Trophoblast cell (in vitro differentiated cells and primary cell): Measurements from ENCODE around the gene PITPNM1.

Source experiments
- DNase-seq, 2 donors: peaks; one replicate each; pipeline ENCODE4 v3.0.0-alpha.2; 2016
- H2AFZ ChIP-seq: 2 replicates; pipeline ENCODE4 v1.6.1; 2013; ENCODE audit warnings: low read length, moderate library complexity, mild to moderate bottlenecking; ENCODE audit not compliant: insufficient read depth, poor library complexity
- H2AK5ac ChIP-seq: 2 replicates; pipeline ENCODE4 v1.6.1; 2013; ENCODE audit warnings: mild to moderate bottlenecking, low read length
- H2BK120ac ChIP-seq: 2 replicates; pipeline ENCODE4 v1.6.1; 2013; ENCODE audit warnings: low read length, mild to moderate bottlenecking, moderate library complexity; ENCODE audit not compliant: insufficient read depth, poor library complexity
- H2BK12ac ChIP-seq: 2 replicates; pipeline ENCODE4 v1.6.1; 2013; ENCODE audit warnings: mild to moderate bottlenecking, low read length, moderate library complexity
- H2BK5ac ChIP-seq: 2 replicates; pipeline ENCODE4 v1.6.1; 2013; ENCODE audit warnings: low read length, low read depth, moderate library complexity, mild to moderate bottlenecking; ENCODE audit not compliant: poor library complexity
- H3K14ac ChIP-seq: 2 replicates; pipeline ENCODE4 v1.6.1; 2013; ENCODE audit warnings: mild to moderate bottlenecking, low read length
- H3K18ac ChIP-seq: 2 replicates; pipeline ENCODE4 v1.6.1; 2013; ENCODE audit warnings: mild to moderate bottlenecking, low read length
- H3K23ac ChIP-seq: 2 replicates; pipeline ENCODE4 v1.6.1; 2013; ENCODE audit warnings: low read length
- H3K27ac ChIP-seq: 2 replicates; pipeline ENCODE4 v1.5.1; 2013; ENCODE audit warnings: low read depth, mild to moderate bottlenecking, inconsistent platforms, low read length, moderate library complexity
- H3K27me3 ChIP-seq: 2 replicates; pipeline ENCODE4 v1.6.1; 2013; ENCODE audit warnings: inconsistent platforms, mild to moderate bottlenecking, low read length, moderate library complexity; ENCODE audit not compliant: insufficient read depth
- H3K36me3 ChIP-seq, 2 experiments: 1 replicate in 1 of 2; 2 replicates in 1 of 2; pipeline ENCODE4 v1.6.1; 2013; ENCODE audit warnings: low read length in 2 of 2, mild to moderate bottlenecking in 2 of 2, moderate library complexity in 1 of 2; ENCODE audit not compliant: insufficient read depth in 2 of 2, control insufficient read depth in 1 of 2
- H3K4ac ChIP-seq: 2 replicates; pipeline ENCODE4 v1.6.1; 2013; ENCODE audit warnings: low read depth, mild to moderate bottlenecking, low read length, moderate library complexity
- H3K4me1 ChIP-seq, 2 experiments: 1 replicate in 1 of 2; 2 replicates in 1 of 2; pipeline ENCODE4 v1.6.1; 2013; ENCODE audit warnings: low read length in 2 of 2, mild to moderate bottlenecking in 2 of 2, moderate library complexity in 1 of 2; ENCODE audit not compliant: insufficient read depth in 2 of 2, control insufficient read depth in 1 of 2
- H3K4me2 ChIP-seq: 2 replicates; pipeline ENCODE4 v1.6.1; 2013; ENCODE audit warnings: inconsistent platforms, mild to moderate bottlenecking, low read length, moderate library complexity
- H3K4me3 ChIP-seq: 2 replicates; pipeline ENCODE4 v1.5.1; 2013; ENCODE audit warnings: mild to moderate bottlenecking, low read depth, low read length, inconsistent platforms
- H3K79me1 ChIP-seq: one replicate; pipeline ENCODE4 v1.6.1; 2013; ENCODE audit warnings: low read length
- H3K79me2 ChIP-seq: 2 replicates; pipeline ENCODE4 v1.6.1; 2013; ENCODE audit warnings: low read length, mild to moderate bottlenecking; ENCODE audit not compliant: control insufficient read depth, insufficient read depth, poor library complexity
- H3K9ac ChIP-seq: 2 replicates; pipeline ENCODE4 v1.6.1; 2013; ENCODE audit warnings: mild to moderate bottlenecking, low read length
- H3K9me3 ChIP-seq: 2 replicates; pipeline ENCODE4 v1.6.1; 2013; ENCODE audit warnings: low read depth, mild to moderate bottlenecking, control low read depth, inconsistent platforms, low read length; ENCODE audit not compliant: insufficient read depth
- H4K12ac ChIP-seq: 2 replicates; pipeline ENCODE4 v1.6.1; 2013; ENCODE audit warnings: low read depth, mild to moderate bottlenecking, low read length, moderate library complexity
- H4K8ac ChIP-seq: 2 replicates; pipeline ENCODE4 v1.6.1; 2013; ENCODE audit warnings: low read depth, mild to moderate bottlenecking, low read length, moderate library complexity
- H4K91ac ChIP-seq: one replicate; pipeline ENCODE4 v1.6.1; 2013; ENCODE audit warnings: low read depth, mild to moderate bottlenecking, low read length, moderate library complexity
- WGBS: extraction: QIAGEN DNeasy Blood & Tissue Kit; methylation state at CpG from one replicate; pipeline ENCODE4 v1.1.7; 2013; ENCODE audit warnings: missing lambda C conversion rate; ENCODE audit not compliant: insufficient read length, insufficient coverage; ENCODE audit errors: extremely low coverage; 5-methylcytosine and 5-hydroxymethylcytosine counted together

PITPNM1 gene

DNA sequence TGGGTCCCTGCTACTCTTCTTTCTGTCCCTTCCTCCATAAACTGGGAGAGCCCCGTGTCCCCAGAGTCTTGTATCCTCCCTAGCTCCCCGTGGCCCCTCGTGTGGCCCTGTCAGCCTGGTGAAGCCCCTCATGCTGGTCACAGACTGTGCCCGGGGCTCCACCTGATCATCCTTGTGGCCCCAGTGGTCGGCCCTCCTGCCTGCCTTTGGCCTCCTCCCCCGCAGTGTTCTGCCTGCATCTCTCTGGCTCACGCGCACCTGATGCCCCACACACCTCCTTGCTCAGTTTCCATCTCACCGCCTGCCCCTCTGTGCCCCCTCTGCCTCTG lies 19.3 kb upstream of the PITPNM1 start:
- Histone ChIP-seq H3K79me1 (no peaks in the 10 kb centered on the region), H2AK5ac (no peak overlapping the region), H3K14ac (no peak overlapping the region), H2BK120ac (no peak overlapping the region), H3K27me3 (no peaks in the 10 kb centered on the region), H2AFZ (no peak overlapping the region), H3K18ac (no peak overlapping the region), H4K8ac (no peak overlapping the region), H3K23ac (no peak overlapping the region), H4K12ac (no peak overlapping the region), H3K9ac (no peak overlapping the region), H3K4me2 (no peak overlapping the region), H4K91ac (no peak overlapping the region), H3K4me1 (no peaks in the 10 kb centered on the region), H3K36me3 (no peaks in the 10 kb centered on the region), H3K4me3 (no peak overlapping the region), H2BK5ac (no peak overlapping the region), H3K27ac (no peak overlapping the region), H2BK12ac (no peak overlapping the region), H3K4ac (no peak overlapping the region), H3K79me2 (no peaks in the 10 kb centered on the region), H3K9me3 (peaks cover 5% of the 10 kb centered on the region)
- no peak for DNase-seq
- WGBS: no CpG with 5 or more reads among the region's 9 CpGs

DNA sequence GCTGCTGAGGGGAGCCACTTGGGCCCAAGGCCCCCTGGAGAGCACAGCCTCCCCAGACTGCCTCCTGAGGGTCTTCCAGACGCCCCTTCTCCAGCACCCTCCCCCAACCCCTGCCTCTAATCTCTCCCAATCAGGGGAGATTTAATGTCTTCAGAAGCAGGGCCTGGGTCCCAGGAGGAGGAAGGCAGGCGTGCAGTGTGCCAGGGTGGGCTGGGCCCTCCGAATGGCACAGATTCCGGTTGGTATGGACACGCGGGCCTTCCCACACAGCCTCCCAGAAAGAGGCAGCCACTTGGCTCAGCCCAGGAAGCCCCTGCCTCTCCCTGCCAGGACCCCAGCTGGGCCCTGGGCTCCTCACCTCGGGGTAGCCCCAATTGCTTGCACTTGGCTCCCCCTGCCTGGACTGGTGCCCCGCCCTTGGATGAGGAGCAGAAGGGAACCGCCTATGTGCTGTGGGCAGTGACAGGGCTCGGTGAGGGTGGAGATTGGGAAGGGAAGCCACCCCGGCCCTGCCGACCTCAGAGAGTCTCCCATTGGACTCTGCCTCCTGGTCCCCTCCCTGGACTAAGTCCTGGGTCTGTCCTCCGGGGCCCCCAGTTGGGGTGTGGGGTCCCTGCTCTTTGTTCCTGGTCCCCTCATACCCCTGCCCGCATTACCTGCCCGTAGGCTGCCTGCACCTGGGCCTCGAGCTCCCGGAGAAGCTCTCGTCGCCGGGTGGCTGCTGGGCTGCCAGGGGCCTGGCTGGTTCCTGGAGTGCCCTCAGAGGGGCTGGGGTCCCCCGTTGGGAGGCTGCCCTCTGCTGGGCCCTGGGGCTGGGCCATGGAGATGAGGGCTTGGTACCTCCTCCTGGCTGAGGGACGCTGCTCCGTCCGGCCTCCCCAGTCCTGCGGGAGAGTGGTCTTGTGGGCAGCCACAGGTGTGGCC lies 18.7 kb upstream of the PITPNM1 start:
- no peak overlapping the region for H3K4ac ChIP-seq
- no peak overlapping the region for H2AFZ ChIP-seq
- no peak for DNase-seq
- H3K9me3 ChIP-seq: peaks cover 7% of the 10 kb centered on the region
- H3K36me3 ChIP-seq: no peaks in the 10 kb centered on the region
- H2BK5ac ChIP-seq: no peak overlapping the region
- WGBS: no CpG with 5 or more reads among the region's 25 CpGs
- no peak overlapping the region for H3K27ac ChIP-seq
- no peaks in the 10 kb centered on the region for H3K79me2 ChIP-seq
- no peak overlapping the region for H4K8ac ChIP-seq
- H2BK12ac ChIP-seq: no peak overlapping the region
- H3K27me3 ChIP-seq: no peaks in the 10 kb centered on the region
- H2AK5ac ChIP-seq: no peak overlapping the region
- no peak overlapping the region for H3K4me3 ChIP-seq
- H3K4me2 ChIP-seq: no peak overlapping the region
- H3K79me1 ChIP-seq: no peaks in the 10 kb centered on the region
- no peak overlapping the region for H4K91ac ChIP-seq
- H3K9ac ChIP-seq: no peak overlapping the region
- no peaks in the 10 kb centered on the region for H3K4me1 ChIP-seq
- H2BK120ac ChIP-seq: no peak overlapping the region
- H3K23ac ChIP-seq: no peak overlapping the region
- H3K18ac ChIP-seq: no peak overlapping the region
- H4K12ac ChIP-seq: no peak overlapping the region
- no peak overlapping the region for H3K14ac ChIP-seq

DNA sequence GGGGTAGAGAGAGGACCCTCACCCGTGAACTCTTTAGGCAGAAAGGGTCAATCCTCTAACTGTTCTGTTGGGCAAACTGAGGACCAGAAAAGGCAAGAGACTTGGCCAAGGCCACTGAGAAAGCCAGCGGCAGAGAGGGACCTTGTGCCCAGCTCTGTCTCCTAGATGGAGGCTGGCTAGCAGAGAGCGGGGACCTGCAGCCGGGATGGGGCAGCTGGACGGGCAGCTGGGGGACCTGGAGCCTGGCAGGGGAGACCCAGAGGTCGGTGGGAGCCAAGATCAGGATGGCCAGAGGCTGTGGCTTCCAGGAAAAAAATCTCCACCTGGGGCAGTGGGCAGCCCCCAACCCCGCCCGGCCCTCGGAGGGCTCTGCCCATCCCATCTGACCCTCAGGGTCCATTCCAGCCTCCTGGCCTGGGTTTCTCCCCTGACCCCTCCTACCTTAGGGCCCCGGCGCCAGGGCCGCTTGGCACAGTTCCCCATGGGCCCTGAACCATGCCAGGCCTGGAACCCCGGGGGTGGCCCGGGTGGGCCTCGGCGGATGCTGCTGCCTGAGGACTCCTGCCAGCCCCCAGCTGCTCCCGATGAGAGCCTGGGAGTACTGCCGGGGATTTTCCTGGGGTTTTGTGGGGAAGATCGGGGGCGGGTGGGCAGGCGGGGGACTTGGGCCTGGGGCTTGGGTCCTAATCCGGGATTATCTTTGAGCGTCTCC lies 17.8 kb upstream of the PITPNM1 start, which contains the start of gene CABP2:
TSS of gene CABP2 (minus strand) at position 603 of the 712 bp plus-strand sequence. CDS start at position 483, 120 bp downstream.
- WGBS: no CpG with 5 or more reads among the region's 23 CpGs
- Histone ChIP-seq H3K18ac (no peak within 1 kb of the TSS), H4K8ac (no peak within 1 kb of the TSS), H2BK12ac (no peak within 1 kb of the TSS), H3K27ac (no peak within 1 kb of the TSS), H4K12ac (no peak within 1 kb of the TSS), H3K9ac (no peak within 1 kb of the TSS), H3K9me3 (peaks cover 7% of the 10 kb centered on the region), H3K36me3 (no peaks in the 10 kb centered on the region), H3K14ac (no peak within 1 kb of the TSS), H3K23ac (no peak within 1 kb of the TSS), H2BK120ac (no peak within 1 kb of the TSS), H2AFZ (no peak within 1 kb of the TSS), H3K4me1 (no peaks in the 10 kb centered on the region), H3K27me3 (no peaks in the 10 kb centered on the region), H2BK5ac (no peak within 1 kb of the TSS), H3K79me2 (no peaks in the 10 kb centered on the region), H3K4ac (no peak within 1 kb of the TSS), H3K4me2 (no peak within 1 kb of the TSS), H2AK5ac (no peak within 1 kb of the TSS), H3K79me1 (no peaks in the 10 kb centered on the region), H3K4me3 (no peak within 1 kb of the TSS), H4K91ac (no peak within 1 kb of the TSS)
- DNase-seq: no peak

DNA sequence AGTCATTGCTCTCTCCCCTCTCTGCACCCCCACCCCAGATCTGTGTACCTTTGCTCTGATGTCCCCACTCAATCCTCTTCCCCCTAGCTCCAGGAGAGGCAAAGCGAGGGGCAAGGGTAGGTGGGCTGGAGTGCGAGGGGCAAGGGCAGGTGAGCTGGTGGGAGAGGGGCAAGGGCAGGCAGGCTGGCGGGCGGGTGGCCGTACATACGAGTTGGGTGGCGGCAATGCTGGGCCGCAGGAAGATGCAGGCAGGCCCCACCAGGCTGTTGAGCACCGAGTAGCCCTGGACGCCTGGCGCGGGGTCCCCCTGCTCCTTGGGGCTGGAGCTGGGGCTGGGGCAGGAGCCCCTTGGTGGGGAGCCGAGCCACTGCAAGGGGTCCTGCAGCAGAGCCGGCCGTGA lies 17.2 kb upstream of the PITPNM1 start:
- Histone ChIP-seq H3K27ac (no peak overlapping the region), H2AFZ (no peak overlapping the region), H2BK12ac (no peak overlapping the region), H3K79me1 (no peaks in the 10 kb centered on the region), H2BK5ac (no peak overlapping the region), H3K27me3 (no peaks in the 10 kb centered on the region), H4K91ac (no peak overlapping the region), H4K8ac (no peak overlapping the region), H3K23ac (no peak overlapping the region), H3K14ac (no peak overlapping the region), H3K4ac (no peak overlapping the region), H3K36me3 (no peaks in the 10 kb centered on the region), H3K79me2 (no peaks in the 10 kb centered on the region), H3K4me1 (no peaks in the 10 kb centered on the region), H3K9me3 (peaks cover 5% of the 10 kb centered on the region), H2BK120ac (no peak overlapping the region), H3K4me3 (no peak overlapping the region), H3K18ac (no peak overlapping the region), H2AK5ac (no peak overlapping the region), H4K12ac (no peak overlapping the region), H3K9ac (no peak overlapping the region), H3K4me2 (no peak overlapping the region)
- no CpG with 5 or more reads among the region's 15 CpGs for WGBS
- no peak for DNase-seq
